Mesendoderm (in vitro differentiated cells): ENCODE data around the gene HTT.

Source experiments
- DNase-seq: peaks from one replicate; pipeline ENCODE4 v3.0.0; 2013
- H2AK5ac ChIP-seq: 2 replicates; pipeline ENCODE4 v1.6.1; 2013; ENCODE audit warnings: low read length, inconsistent platforms
- H2BK120ac ChIP-seq: 2 replicates; pipeline ENCODE4 v1.6.1; 2013; ENCODE audit warnings: low read depth, mild to moderate bottlenecking, low read length, moderate library complexity, mixed read lengths
- H2BK15ac ChIP-seq: replicated peaks from 2 replicates; pipeline ENCODE4 v1.6.1; 2013; ENCODE audit warnings: low read depth, mild to moderate bottlenecking, moderate library complexity
- H2BK5ac ChIP-seq: 2 replicates; pipeline ENCODE4 v1.6.1; 2013; ENCODE audit warnings: low read length, inconsistent platforms
- H3K18ac ChIP-seq: 2 replicates; pipeline ENCODE4 v1.6.1; 2013; ENCODE audit warnings: mild to moderate bottlenecking, low read length, mixed read lengths
- H3K23ac ChIP-seq: one replicate; pipeline ENCODE4 v1.6.1; 2013; ENCODE audit warnings: low read length
- H3K27ac ChIP-seq: 2 replicates; pipeline ENCODE4 v1.5.1; 2013; ENCODE audit warnings: low read depth, mild to moderate bottlenecking, inconsistent platforms, low read length, moderate library complexity
- H3K27me3 ChIP-seq: 2 replicates; pipeline ENCODE4 v1.6.1; 2013; ENCODE audit warnings: low read length, control low read depth, mild to moderate bottlenecking, inconsistent platforms; ENCODE audit not compliant: insufficient read depth, poor library complexity
- H3K36me3 ChIP-seq: 2 replicates; pipeline ENCODE4 v1.6.1; 2013; ENCODE audit warnings: low read length, inconsistent platforms; ENCODE audit not compliant: control insufficient read depth, insufficient read depth
- H3K4ac ChIP-seq: one replicate; pipeline ENCODE4 v1.6.1; 2013; ENCODE audit warnings: low read depth, mild to moderate bottlenecking, low read length, moderate library complexity
- H3K4me1 ChIP-seq: 2 replicates; pipeline ENCODE4 v1.6.1; 2013; ENCODE audit warnings: low read depth, low read length, inconsistent platforms; ENCODE audit not compliant: control insufficient read depth
- H3K4me2 ChIP-seq: 2 replicates; pipeline ENCODE4 v1.6.1; 2013; ENCODE audit warnings: low read length
- H3K4me3 ChIP-seq: 2 replicates; pipeline ENCODE4 v1.5.1; 2013; ENCODE audit warnings: mild to moderate bottlenecking, low read length
- H3K56ac ChIP-seq: one replicate; pipeline ENCODE4 v1.6.1; 2013; ENCODE audit warnings: low read length
- H3K79me1 ChIP-seq: 2 replicates; pipeline ENCODE4 v1.6.1; 2013; ENCODE audit warnings: low read length, inconsistent platforms
- H3K79me2 ChIP-seq: 2 replicates; pipeline ENCODE4 v1.6.1; 2013; ENCODE audit warnings: mild to moderate bottlenecking, low read length; ENCODE audit not compliant: control insufficient read depth, insufficient read depth
- H3K9ac ChIP-seq: 2 replicates; pipeline ENCODE4 v1.6.1; 2013; ENCODE audit warnings: low read length, inconsistent platforms
- H4K5ac ChIP-seq: one replicate; pipeline ENCODE4 v1.6.1; 2013; ENCODE audit warnings: low read length
- H4K8ac ChIP-seq: one replicate; pipeline ENCODE4 v1.6.1; 2013; ENCODE audit warnings: low read depth, mild to moderate bottlenecking, control low read depth, low read length, moderate library complexity
- WGBS: extraction: QIAGEN DNeasy Blood & Tissue Kit; methylation state at CpG from one replicate; pipeline ENCODE4 v1.1.7; 2013; ENCODE audit warnings: low lambda C conversion rate, missing lambda C conversion rate; ENCODE audit not compliant: insufficient coverage; ENCODE audit errors: extremely low coverage; 5-methylcytosine and 5-hydroxymethylcytosine counted together

The HTT gene

GRCh38 chr4:3108211-3108610 is 33.7 kb downstream of the HTT start:
- Histone ChIP-seq H2AK5ac (no peak overlapping the region), H2BK15ac (no peak overlapping the region), H3K4me1 (no peaks in the 10 kb centered on the region), H3K18ac (no peak overlapping the region), H3K9ac (no peak overlapping the region), H2BK120ac (no peak overlapping the region), H4K8ac (no peak overlapping the region), H3K27ac (no peak overlapping the region), H3K4ac (no peak overlapping the region), H3K56ac (no peak overlapping the region), H3K4me2 (no peak overlapping the region), H3K79me2 (no peaks in the 10 kb centered on the region), H3K36me3 (peaks cover 7% of the 10 kb centered on the region), H3K23ac (no peak overlapping the region), H3K4me3 (no peak overlapping the region), H2BK5ac (no peak overlapping the region), H4K5ac (no peak overlapping the region), H3K27me3 (no peaks in the 10 kb centered on the region), H3K79me1 (peaks cover 2% of the 10 kb centered on the region)
- no CpG with 5 or more reads among the region's 3 CpGs for WGBS
- no peak for DNase-seq

DNA sequence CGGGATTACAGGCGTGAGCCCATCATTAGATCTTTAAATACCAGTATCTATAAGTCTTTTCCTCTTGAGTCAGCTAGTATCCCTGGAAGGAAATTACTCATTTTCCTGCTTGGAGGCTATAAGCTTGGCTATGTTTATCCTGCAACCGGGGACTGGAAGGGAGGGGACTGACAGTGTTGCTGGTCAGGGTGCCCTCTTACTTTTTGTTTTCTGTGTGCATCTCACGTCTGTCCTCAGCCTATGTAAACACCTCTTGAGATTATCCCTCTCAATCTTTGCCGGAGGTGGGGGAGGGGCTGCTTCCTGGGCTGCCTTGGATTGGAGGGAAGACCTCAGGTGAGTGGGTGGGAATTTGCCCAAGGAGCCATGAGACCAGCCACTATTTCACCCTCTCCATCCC is 37.0 kb downstream of the HTT start:
- Histone ChIP-seq H3K36me3 (peaks cover 9% of the 10 kb centered on the region), H2BK5ac (no peak overlapping the region), H2AK5ac (no peak overlapping the region), H3K27me3 (no peaks in the 10 kb centered on the region), H3K4me2 (no peak overlapping the region), H3K4me3 (no peak overlapping the region), H3K18ac (no peak overlapping the region), H2BK15ac (no peak overlapping the region), H2BK120ac (no peak overlapping the region), H3K79me2 (no peaks in the 10 kb centered on the region), H4K5ac (no peak overlapping the region), H3K4ac (no peak overlapping the region), H4K8ac (no peak overlapping the region), H3K23ac (no peak overlapping the region), H3K79me1 (peaks cover 2% of the 10 kb centered on the region), H3K9ac (no peak overlapping the region), H3K56ac (no peak overlapping the region), H3K4me1 (no peaks in the 10 kb centered on the region), H3K27ac (no peak overlapping the region)
- DNase-seq: peak; percentile 59
- WGBS: no CpG with 5 or more reads among the region's 5 CpGs

GRCh38 chr4:3112201-3112600 is 37.7 kb downstream of the HTT start:
- Histone ChIP-seq H3K23ac (no peak overlapping the region), H3K56ac (no peak overlapping the region), H2BK120ac (no peak overlapping the region), H4K5ac (no peak overlapping the region), H3K18ac (no peak overlapping the region), H3K4me2 (no peak overlapping the region), H3K9ac (no peak overlapping the region), H3K27me3 (no peaks in the 10 kb centered on the region), H4K8ac (no peak overlapping the region), H3K4me1 (no peaks in the 10 kb centered on the region), H2BK15ac (no peak overlapping the region), H3K36me3 (peaks cover 11% of the 10 kb centered on the region), H2BK5ac (no peak overlapping the region), H3K4ac (no peak overlapping the region), H3K4me3 (no peak overlapping the region), H2AK5ac (no peak overlapping the region), H3K79me2 (no peaks in the 10 kb centered on the region), H3K79me1 (peaks cover 2% of the 10 kb centered on the region), H3K27ac (no peak overlapping the region)
- no peak for DNase-seq
- WGBS: no CpG with 5 or more reads among the region's 4 CpGs

DNA sequence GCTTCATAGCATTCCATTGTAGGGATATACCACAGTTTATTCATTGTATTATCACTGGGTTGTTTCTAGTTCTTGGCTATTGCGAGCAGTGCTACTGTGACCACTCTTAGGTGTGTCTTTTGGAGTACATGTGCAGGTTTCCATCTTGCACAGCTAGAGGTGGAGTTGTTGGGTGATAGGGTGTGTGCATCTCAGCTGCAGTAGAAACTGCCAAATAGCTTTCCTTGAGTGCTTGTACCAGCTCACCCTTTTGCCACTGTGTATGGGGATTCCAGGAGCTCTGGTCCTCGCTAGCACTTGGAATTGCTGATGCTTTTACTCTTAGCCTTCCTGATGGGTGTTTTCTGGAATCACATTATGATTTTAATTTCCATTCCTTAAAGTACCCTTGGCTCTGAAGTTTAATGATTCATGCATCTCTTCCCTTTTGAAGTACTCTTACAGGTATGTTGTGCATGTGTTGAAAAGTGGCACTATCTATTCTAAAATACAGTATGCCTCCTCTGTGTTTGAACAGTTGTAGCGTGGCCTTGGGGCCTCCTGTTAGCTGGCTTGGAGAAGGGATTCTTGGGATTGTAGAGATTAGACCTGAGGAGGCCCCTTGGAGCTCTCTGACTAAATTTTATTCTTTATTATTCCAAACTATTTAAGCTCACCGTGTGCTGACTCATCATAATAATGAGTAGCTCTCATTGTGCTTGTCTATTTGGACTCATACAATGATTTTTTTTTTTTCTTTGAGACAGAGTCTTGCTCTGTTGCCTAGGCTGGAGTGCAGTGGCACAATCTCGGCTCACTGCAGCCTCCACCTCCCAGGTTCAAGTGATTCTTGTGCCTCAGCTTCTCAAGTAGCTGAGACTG is 38.4 kb downstream of the HTT start:
- H4K5ac ChIP-seq: no peak overlapping the region
- H4K8ac ChIP-seq: no peak overlapping the region
- H2BK120ac ChIP-seq: no peak overlapping the region
- no peaks in the 10 kb centered on the region for H3K4me1 ChIP-seq
- H3K27me3 ChIP-seq: no peaks in the 10 kb centered on the region
- H3K56ac ChIP-seq: no peak overlapping the region
- H3K36me3 ChIP-seq: peaks cover 7% of the 10 kb centered on the region
- H3K4ac ChIP-seq: no peak overlapping the region
- no peak overlapping the region for H3K4me3 ChIP-seq
- H3K18ac ChIP-seq: no peak overlapping the region
- no peak overlapping the region for H2BK15ac ChIP-seq
- H3K4me2 ChIP-seq: no peak overlapping the region
- no peak overlapping the region for H3K27ac ChIP-seq
- no peak for DNase-seq
- no peak overlapping the region for H3K23ac ChIP-seq
- no peak overlapping the region for H2BK5ac ChIP-seq
- no peak overlapping the region for H3K9ac ChIP-seq
- H3K79me1 ChIP-seq: peaks cover 2% of the 10 kb centered on the region
- WGBS: no CpG with 5 or more reads among the region's 5 CpGs
- no peaks in the 10 kb centered on the region for H3K79me2 ChIP-seq
- no peak overlapping the region for H2AK5ac ChIP-seq

GRCh38 chr4:3114377-3114776 is 39.9 kb downstream of the HTT start:
- no peak for DNase-seq
- Histone ChIP-seq H4K5ac (no peak overlapping the region), H2BK15ac (no peak overlapping the region), H3K4ac (no peak overlapping the region), H3K36me3 (peaks cover 6% of the 10 kb centered on the region), H3K23ac (no peak overlapping the region), H3K27me3 (no peaks in the 10 kb centered on the region), H3K18ac (no peak overlapping the region), H2BK120ac (no peak overlapping the region), H2AK5ac (no peak overlapping the region), H4K8ac (no peak overlapping the region), H3K56ac (no peak overlapping the region), H2BK5ac (no peak overlapping the region), H3K4me3 (no peak overlapping the region), H3K27ac (no peak overlapping the region), H3K9ac (no peak overlapping the region), H3K4me1 (no peaks in the 10 kb centered on the region), H3K4me2 (no peak overlapping the region), H3K79me1 (peaks cover 2% of the 10 kb centered on the region), H3K79me2 (no peaks in the 10 kb centered on the region)
- no CpG with 5 or more reads among the region's 6 CpGs for WGBS
